GM18502 (cell line): ENCODE data around the gene CCND1.
"Not testable (repeated sequence)": the region's sequence is repeated elsewhere in the genome, so short reads cannot be mapped to it uniquely, and the experiment has no call there.

ENCODE experiments used
- ATAC-seq: cut with Tn5 transposase; IDR thresholded peaks from one replicate; pipeline ENCODE4 v1.9.1; 2021; ENCODE audit warnings: mild to moderate bottlenecking; ENCODE audit not compliant: unreplicated experiment, poor library complexity

CCND1 gene

DNA sequence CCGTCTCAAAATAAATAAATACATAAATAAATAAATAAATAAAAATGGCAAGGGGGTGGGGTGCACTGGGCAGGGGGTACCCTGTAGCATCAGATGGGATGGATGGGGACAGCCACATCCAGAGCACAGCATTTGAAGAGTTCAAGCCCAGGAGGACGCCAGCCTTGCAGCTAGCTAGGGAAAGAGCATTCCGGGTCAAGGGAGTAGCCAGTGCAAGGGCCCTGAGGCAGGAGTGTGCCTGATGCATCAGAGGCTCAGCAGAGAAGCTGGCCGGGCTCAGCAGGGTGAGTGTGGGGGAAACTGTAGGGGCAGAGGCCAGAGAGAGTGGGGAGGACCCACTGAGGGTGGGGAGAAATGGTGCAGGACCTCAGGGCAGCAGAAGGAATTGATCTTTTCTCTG lies 23.7 kb upstream of the CCND1 start:
- ATAC-seq: no peak

DNA sequence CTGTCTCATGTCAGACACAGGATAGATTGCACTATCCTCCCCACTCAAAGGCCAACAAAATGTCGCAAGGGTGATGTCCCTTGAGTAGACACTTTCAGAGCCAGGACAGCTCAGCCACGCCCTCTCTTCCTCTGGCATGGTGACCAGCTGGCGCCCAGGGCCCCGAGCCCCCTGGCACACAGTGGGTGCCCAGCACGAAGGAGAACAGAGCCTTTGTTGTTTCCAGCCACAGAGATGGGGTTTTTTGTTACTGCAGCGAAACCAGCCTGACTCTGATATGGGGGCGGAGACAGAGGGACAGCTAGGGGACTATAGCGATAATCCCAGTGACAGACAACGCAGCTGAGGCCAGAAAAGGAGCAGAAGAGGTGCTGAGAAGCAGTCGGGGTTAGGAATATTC lies 23.3 kb upstream of the CCND1 start:
- ATAC-seq: no peak

DNA sequence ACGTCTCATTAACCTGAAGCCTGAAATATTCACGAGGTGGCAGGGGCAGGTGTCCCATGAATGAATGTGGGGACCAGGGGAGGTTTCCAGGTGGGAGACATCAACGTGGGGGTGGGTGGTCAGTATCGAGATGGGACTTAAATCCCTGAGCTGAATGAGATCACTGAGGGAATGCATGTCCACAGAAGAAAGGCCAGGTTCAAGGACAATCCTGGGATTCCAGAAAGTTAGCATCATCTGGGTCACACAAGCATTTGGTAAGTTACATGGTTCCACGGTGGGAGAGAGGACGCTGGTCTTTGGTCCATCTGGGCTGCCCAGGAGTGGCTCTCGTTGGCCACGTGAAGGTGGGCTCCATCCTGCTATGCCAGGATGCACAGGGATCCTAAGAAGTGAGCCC lies 22.7 kb upstream of the CCND1 start:
- no peak for ATAC-seq

DNA sequence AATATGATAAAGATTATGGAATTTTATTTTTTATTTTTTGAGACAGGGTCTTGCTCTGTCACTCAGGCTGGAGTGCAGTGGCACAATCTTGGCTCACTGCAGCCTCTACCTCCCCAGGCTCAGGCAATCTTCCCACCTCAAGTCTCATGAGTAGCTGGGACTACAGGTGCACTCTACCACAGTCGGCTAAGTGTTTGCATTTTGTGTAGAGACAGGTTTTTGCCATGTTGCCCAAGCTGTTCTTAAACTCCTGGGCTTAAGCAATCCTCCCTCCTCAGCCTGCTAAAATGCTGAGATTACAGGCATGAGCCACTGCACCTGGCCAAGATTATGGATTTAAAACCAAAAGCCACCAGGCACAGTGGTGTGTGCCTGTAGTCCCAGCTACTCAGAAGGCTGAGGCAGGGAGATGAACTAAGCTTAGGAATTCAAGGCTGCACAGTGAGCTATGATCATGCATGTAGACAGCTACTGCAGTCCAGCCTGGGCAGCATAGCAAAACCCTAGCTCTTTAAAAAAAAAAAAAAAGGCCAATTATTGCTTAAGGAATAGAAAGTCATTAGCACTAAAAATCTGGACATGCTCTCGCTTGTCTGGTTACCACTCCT lies 20.2 kb upstream of the CCND1 start:
- ATAC-seq: no peak

DNA sequence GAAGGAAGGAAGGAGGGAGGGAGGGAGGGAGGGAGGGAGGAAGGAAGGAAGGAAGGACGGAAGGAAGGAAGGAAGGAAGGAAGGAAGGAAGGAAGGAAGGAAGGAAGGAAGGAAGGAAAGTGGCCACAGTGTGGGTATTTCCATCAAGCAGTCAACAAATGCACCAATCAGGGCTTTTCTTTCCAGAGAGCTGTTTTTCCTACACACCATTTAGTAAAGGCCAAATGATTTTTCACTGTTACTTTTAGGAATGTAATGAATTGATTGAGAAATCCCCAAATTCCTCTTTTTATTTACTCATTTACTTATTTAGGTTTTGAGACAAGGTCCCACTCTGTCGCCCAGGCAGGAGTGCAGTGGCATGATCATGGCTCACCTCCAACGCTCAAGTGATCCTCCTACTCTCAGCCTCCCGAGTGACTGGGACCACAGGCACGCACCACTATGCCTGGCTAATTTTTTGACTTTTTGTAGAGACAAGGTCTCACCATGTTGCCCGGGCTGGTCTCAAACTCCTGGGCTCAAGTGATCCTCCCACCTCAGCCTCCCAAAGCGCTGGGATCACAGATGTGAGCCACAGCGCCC lies 18.8 kb upstream of the CCND1 start:
- ATAC-seq: not testable (repeated sequence)

DNA sequence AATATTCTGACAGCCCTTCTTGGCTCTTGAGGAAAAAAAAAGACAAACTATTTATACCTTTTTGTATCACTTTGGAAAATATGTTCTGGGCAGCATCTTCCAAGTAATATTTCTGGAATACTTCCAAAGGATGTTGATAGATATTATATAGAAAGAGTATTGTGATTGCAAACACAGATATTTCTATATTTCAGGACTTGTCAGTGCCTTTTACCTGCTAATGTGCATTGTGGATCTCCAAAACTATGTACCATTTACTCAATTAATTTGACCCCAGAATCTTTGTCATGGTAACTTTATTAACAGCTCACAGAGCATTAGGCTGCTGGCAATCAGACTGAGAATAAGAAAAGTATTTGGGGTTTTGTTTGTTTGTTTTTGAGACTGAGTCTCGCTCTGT lies 16.7 kb upstream of the CCND1 start:
- ATAC-seq: no peak

DNA sequence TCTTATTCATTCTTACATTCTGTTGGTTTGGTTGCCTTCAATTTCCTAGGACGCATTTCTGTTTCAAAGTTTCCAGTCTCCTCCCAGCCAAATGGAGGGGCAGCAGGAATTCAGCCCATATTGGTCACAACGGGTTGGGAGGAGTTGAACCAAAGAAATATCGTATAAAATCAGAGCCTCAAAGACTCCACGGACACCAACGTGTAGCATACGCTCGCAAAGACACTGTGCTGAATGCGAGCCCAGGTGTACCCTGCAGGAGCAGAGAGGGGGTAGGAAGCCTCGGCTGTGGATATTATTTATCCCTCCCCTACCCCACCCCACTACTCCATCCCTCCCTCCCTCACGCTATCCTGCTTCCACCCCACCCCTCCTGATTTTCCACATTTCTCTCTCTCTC lies 15.5 kb upstream of the CCND1 start:
- no peak for ATAC-seq

DNA sequence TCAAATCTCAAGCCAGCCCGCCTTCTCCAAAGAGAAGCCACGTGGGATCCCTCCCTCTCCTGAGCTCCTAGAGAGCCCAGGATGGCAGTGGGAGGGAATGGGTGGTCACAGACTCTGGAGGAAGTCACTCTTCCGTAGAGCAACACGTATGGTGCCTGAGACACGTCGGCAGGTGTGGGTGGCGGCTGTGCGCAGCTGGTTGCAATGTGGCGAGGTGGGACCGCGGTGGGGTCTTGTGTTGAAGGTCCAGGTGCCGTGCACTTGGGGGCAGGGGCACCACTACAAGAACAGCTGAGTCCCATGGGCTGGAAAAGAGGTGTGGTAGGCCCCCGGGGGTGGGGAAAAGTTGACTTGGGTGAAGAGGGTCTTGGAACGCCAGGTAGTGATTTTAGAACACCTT lies 13.4 kb upstream of the CCND1 start:
- no peak for ATAC-seq

DNA sequence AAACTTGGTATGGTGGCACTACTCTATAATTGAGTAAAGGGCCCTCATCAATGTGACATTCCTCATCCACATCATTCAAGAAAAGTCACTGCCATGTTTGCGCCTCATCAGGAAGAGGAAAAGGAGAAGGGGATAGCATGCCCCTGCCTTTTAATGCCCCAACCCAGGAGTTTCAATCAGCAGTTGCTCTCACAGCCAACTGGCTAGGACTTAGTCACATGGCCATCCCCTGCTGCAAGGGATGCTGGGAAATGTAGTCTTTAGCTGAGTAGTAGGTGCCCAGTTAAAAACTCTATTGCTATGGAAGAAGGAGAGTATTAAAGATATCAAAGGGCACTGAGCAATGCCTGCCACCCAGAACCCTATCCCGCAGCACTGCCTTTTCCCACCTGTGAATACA lies 10.9 kb upstream of the CCND1 start:
- no peak for ATAC-seq

DNA sequence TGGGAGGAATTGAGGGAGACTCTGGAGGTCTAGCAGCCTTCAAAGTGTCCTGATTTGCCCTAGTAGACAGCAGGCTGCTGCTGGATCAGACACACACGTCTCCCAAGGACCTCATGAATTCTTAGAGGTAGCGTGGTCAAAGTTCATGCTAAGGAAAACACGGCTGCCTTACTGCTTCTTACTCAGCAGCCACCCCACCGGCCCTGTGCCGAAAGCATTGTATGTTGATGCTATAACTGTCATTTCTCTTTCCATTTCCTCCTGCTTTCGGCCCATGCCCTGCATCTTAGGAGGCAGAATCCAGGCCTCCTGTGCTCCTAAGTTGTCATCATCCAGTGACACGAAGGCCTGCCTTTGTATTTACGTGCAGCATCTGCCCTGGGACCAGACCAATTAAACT lies 10.5 kb upstream of the CCND1 start:
- no peak for ATAC-seq

DNA sequence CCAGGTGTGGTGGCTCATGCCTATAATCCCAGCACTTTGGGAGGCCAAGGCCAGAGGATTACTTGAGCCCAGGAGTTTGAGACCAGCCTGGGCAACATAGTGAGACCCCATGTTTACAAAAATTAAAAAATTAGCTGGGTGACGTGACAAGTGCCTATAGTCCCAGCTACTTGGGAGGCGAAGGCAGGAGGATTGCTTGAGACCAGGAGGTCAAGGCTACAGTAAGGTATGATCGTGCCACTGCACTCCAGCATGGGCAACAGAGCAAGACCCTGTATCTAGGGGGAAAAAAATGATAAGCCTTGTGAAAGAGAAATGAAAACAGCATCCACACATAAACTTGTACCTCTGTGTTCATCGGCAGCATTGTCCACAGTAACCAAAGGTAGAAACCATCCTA lies 8.1 kb upstream of the CCND1 start:
- ATAC-seq: no peak

DNA sequence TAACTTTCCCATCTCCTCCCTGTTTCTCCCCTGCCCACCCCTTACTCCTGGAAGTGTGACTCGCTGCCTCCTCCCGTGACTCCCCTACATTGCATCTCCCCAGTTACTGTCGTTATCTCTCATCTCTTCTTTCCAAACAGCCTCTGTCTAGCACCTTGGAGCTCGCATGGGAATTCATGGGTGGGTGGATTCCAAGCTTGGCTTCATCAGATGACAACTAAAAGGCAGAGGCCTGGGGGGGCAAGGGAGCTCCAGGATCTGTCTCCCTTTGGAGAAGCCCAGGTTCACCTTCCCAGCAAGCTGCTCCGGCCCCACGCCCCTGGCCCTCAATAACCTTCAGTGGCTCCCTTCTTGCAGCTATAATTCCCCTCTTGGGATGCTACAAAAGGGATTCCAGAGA lies 6.9 kb upstream of the CCND1 start:
- no peak for ATAC-seq

DNA sequence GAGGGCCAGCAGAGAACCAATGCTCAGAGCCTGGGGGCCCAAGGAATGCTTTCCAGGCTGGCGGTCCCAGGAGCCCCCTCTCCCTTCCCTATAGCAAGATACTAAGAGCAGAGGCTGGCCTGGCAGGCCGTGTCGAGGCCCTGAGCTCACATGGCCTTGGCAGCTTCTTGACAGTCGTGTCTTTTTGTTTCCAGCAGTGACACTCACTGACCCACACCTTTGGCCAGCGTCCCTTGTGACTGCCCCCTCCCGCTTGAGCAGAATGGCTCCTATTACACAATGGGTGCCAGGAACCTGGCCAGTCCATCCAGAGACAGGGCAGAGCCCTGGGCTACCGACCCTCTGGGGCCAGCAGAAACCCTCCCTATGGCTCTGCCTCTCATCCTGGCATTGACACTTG lies 6.4 kb upstream of the CCND1 start:
- ATAC-seq: no peak

DNA sequence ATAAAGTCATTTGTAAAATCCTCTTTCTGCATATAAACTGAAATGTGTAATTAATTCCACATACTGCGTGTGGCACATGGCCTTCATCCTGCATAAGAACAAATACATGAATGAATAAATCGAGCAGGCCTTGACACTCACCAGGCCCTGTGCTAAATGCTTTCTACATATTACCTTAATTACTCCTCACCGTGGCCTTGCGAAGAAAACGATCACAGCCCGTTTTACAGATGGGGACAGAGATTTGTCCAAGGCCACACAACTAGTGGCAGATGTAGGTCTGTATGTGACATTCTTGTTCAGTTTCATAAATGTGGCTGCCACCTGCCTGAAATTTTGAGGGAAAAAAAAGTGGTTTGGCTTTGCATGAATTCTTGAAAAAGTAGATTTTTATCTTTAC lies 5.8 kb upstream of the CCND1 start:
- ATAC-seq: no peak

DNA sequence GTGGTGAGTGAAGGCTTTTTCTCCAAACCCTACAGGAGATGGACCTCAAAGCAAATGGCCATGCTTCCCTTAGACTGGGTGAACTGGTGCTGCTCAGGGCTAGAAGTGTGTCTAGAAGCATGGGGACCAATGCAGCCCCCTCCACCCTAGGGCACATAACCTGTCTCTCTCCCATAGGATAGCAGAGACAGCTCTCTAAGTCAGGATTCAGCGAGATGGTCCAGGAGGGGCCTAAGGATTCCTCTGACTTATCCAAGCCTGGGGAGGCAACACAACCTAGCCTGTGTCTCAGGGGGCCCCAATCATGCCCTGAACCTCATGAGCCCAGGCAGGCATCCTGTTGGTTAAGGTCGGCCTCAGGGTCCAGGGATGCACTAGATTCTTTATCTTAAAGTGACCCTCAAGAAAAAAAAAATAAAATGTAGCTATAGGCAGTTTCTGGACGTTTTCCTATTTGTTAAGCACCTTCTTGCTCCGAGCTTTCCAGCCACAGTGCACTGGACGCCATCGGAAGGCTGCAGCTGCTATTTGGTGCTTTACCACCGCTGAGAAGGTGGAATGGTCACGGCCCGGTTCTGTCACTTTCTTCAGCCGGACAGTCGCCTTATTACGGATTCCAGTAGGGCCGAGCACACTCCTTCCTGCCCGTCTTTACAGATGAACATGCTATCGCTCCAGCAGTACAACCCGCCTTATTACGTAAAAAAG lies 5.0 kb upstream of the CCND1 start:
- no peak for ATAC-seq

DNA sequence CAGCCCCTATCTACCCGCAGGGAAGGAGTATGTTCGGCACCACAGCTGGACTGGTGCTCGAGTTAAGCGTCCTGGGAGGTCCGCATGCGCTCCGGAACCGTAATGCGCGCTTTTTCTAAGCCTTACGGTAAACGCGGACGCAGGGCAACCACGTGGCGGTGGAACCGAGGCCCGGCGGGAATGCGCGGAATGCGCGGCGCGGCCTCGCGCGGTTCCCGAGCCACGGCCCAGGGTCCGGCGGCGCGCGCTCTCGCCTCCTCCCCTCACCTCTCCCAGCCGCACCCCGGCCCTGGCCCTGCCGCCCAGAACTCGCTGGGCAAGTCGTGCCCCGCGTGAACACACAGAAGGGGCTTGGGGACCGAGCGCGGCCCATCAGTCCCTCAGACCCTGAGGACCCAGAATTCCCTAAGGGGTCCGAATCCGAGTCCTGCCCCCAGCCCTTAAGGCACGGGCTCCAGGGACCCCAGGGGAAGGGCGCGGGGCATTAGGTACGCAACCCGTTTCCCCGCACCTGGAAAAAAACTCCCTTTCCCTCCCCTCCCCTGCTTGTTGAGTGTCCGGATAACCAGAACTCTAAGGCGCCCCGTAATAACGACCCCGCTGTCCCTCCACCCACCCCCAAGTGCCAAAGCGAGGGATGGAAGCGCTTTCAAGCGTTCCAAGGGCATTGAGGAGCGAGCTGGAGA lies 4.3 kb upstream of the CCND1 start:
- no peak for ATAC-seq

DNA sequence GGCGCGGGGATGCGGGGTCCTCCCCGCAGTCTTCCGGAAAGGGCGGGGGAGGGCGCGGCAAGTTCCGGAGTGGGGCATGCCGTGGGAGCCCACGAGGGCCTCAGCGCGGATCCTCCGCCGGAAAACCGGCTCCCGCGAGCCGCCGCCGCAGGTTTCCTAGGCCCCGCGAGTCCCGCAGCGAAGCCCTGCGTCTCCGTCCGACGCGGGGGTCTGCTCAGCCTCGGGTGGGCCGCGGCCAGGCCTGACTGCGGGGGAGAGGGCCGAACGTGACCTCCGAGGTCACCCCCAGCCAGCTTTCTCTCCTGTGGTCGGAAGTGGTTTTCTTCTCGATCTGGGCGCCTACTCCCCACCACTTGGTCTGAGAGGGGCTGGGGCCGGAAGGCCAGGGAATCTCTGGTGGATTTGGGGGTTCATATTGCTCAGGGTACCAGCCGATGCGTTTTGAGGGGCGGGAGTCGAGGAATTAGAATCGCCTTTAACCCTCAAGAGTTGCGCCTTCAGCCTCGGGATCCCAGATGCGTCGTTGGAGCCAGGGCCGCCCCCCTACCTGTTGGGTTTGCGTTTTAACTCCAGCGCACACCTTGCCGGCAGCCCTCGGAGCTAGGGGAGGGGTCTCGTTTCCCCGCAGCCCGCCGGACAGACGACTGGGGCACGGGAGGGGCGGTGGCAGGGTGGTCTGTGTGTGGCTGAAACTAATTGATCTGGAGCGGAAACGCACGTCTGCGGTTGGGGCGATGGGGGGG lies 3.6 kb upstream of the CCND1 start:
- ATAC-seq: no peak

DNA sequence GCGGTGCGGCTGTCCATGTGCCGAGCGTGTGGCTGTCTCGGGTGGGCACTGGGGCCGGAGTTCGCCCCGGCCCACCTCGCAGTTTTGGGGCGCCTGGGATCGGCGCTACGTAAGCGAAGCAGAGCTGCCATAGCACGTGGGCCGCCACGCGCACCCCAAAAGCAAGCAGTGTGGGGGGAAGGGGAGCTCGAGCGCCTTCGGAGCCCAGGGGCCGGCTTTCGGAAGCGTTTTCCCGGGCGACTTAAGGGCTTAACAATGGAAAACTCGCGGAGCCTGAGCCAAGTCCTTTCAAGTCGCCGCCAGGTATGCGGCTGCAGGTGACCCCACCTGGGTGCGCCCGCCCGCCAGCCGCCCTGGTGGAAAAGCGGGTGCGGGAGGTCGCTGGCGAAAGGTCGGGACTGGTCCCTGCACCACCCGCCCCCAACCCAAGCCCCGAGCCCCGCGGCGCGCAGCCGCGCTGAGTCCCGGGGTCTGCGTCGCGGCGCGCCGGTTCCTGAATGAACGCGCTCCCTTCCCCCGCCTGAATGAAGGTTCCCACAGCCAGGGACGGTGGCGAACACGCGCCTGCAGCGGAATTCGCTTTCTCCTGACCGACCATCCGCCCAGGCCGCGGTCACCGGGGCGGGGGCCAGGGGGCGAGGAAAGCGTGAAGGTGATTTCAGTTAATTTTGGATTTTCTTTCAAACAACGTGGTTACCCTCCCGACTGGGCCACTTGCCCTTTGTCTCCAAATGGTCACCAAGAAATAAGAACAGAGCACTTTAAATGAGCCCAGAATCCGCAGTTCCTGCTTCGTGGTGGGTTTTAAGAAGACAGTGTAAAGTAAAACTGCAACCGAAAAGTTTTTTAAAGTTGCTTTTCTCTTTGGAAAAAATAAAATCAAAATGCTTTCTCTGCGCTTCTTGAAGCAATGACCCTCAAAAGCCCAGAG lies 2.8 kb upstream of the CCND1 start:
- ATAC-seq: no peak

DNA sequence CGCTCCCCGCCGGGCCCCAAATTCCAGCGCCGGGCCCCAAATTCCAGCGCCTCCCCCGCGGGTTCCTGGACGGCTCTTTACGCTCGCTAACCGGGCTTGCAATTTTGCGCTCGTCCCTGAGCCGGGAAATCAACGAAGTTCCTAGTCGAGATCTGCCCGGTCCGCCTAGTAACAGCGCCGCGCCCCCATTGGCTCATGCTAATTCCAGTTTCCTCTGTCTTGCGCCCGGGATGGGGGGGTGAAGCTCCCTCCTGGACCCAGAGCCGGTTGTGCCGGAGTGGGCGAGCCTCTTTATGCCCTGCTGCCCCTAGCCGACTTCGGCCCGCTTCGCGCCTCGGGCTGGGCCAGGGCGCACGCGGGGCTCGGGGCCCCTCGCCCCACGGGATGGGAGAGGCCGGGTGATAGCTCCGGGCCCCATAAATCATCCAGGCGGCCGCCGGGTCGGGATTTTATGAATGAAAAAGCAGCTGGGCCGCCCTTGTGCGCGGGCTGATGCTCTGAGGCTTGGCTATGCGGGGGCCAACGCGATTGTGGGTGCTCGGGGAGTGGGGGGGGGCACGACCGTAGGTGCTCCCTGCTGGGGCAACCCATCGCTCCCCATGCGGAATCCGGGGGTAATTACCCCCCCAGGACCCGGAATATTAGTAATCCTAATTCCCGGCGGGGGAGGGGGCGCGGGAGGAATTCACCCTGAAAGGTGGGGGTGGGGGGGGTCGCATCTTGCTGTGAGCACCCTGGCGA lies 1.8 kb upstream of the CCND1 start:
- no peak for ATAC-seq
